HCT116 (cell line): ENCODE results near the gene ADCK1.

Experiments used
- ELF1 ChIP-seq: IDR thresholded peaks from 2 replicates; pipeline ENCODE4 v1.6.1; 2012; ENCODE audit warnings: low read depth, borderline replicate concordance
- TF ChIP-seq, protein P1 (sequence below): IDR thresholded peaks from 2 replicates; pipeline ENCODE4 v1.6.1; 2012; ENCODE audit warnings: low read depth
- TF ChIP-seq, protein P2 (sequence below), 3 experiments: fragments of 200-600 bp in 1 of 3; sonication (generic) in 1 of 3; IDR thresholded peaks in 2 of 3; conservative IDR thresholded peaks in 1 of 3; 2 replicates each; pipeline ENCODE4 v1.5.1; 2012 to 2017; ENCODE audit warnings: low read depth in 2 of 3, low read length in 2 of 3, antibody characterized with exemption in 1 of 3, borderline replicate concordance in 1 of 3, control low read depth in 1 of 3, mild to moderate bottlenecking in 1 of 3, mixed read lengths in 1 of 3, mixed run types in 1 of 3, moderate library complexity in 1 of 3; ENCODE audit not compliant: insufficient read depth in 1 of 3

DNA sequence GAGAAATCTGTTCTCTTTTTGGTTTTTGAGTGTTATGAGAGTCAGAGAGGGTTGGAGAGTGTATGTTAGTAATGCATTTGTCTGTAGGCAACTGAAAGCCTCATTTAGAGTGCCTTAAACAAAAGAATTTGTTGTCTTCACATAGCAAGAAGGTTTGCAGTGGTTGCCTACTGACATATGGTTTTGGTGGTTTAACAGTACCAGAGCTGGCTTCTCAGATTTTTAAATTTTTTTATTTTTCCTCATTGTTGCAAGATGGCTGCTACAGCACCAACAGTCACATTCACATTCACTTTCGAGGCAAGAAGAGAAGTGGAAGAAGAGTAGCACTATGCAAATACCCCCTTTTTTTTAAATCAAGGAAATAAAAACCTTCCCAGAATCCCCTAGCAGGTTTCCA lies 106.5 kb downstream of the ADCK1 start:
- TF ChIP-seq, protein P1, sequence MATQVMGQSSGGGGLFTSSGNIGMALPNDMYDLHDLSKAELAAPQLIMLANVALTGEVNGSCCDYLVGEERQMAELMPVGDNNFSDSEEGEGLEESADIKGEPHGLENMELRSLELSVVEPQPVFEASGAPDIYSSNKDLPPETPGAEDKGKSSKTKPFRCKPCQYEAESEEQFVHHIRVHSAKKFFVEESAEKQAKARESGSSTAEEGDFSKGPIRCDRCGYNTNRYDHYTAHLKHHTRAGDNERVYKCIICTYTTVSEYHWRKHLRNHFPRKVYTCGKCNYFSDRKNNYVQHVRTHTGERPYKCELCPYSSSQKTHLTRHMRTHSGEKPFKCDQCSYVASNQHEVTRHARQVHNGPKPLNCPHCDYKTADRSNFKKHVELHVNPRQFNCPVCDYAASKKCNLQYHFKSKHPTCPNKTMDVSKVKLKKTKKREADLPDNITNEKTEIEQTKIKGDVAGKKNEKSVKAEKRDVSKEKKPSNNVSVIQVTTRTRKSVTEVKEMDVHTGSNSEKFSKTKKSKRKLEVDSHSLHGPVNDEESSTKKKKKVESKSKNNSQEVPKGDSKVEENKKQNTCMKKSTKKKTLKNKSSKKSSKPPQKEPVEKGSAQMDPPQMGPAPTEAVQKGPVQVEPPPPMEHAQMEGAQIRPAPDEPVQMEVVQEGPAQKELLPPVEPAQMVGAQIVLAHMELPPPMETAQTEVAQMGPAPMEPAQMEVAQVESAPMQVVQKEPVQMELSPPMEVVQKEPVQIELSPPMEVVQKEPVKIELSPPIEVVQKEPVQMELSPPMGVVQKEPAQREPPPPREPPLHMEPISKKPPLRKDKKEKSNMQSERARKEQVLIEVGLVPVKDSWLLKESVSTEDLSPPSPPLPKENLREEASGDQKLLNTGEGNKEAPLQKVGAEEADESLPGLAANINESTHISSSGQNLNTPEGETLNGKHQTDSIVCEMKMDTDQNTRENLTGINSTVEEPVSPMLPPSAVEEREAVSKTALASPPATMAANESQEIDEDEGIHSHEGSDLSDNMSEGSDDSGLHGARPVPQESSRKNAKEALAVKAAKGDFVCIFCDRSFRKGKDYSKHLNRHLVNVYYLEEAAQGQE, result no peak
- TF ChIP-seq, protein P2, sequence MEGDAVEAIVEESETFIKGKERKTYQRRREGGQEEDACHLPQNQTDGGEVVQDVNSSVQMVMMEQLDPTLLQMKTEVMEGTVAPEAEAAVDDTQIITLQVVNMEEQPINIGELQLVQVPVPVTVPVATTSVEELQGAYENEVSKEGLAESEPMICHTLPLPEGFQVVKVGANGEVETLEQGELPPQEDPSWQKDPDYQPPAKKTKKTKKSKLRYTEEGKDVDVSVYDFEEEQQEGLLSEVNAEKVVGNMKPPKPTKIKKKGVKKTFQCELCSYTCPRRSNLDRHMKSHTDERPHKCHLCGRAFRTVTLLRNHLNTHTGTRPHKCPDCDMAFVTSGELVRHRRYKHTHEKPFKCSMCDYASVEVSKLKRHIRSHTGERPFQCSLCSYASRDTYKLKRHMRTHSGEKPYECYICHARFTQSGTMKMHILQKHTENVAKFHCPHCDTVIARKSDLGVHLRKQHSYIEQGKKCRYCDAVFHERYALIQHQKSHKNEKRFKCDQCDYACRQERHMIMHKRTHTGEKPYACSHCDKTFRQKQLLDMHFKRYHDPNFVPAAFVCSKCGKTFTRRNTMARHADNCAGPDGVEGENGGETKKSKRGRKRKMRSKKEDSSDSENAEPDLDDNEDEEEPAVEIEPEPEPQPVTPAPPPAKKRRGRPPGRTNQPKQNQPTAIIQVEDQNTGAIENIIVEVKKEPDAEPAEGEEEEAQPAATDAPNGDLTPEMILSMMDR (IDR thresholded peaks at IDR 0.05 in 2 of 3, conservative IDR thresholded peaks at IDR 0.05 in 1 of 3; ENCODE audit: borderline replicate concordance in 1 of 3, insufficient read depth in 1 of 3, low read depth in 2 of 3, low read length in 2 of 3), result no peak
- TF ChIP-seq ELF1, result no peak
